Stimulated activated CD4-positive, alpha-beta T cell treated with anti-CD3 and anti-CD28 coated beads, Interleukin-1b, Interleukin-23, amount 100 ng/mL, for 48 hours (primary cell): ENCODE results near the gene STK25.

Experiments
- DNase-seq: peaks from one replicate; pipeline ENCODE4 v3.0.0-alpha.2; 2020

Gene STK25

DNA sequence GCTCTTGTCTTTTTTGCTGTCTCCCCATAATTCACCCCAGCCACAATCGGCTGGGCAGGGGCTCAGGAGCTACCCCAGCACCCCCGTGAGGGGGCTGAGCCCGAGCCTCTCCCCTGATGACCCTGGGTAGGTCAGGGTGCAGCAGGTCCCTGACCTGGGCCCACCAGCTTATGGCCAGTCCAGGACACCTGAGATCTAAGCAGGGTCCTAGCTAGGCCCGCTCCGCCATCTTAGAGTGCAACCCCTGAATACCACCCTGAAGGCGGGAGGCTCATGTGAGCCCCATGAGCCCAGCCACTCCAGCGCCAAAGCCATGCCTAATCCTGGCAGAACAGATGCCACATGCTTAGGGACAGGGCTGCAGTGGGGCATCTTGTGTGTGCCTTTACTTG is 16.2 kb downstream of the STK25 start:
- DNase-seq = no peak

DNA sequence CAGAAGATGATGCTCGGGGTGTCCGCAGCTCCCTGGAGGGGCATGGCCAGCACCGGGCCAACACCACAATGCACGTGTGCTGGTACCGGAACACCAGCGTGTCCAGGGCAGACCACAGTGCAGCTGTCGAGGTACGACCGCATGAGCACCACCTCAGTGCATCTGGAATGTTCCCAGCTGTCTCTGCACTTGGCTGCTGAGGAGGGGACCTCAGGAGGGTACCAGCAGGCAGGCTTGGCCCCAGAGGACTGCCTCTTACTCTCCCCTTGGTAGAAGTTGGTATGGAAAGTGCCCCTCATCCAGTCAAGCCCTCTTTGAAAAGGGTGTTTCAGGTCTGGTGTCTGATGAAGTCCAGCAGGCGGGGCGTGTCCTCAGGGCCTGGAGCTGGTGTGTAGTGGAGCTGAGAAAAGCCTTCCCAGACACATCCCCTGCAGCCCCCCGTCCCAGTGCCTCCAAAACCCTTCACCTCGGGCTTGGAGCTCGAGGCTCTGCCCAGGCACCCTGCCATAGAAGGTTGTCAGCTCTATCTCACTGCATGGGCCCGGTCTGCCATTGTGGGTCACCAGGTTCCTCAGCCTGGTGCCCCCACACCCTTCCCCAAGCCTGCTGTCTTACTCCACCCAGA is 16.7 kb downstream of the STK25 start:
- no peak for DNase-seq

DNA sequence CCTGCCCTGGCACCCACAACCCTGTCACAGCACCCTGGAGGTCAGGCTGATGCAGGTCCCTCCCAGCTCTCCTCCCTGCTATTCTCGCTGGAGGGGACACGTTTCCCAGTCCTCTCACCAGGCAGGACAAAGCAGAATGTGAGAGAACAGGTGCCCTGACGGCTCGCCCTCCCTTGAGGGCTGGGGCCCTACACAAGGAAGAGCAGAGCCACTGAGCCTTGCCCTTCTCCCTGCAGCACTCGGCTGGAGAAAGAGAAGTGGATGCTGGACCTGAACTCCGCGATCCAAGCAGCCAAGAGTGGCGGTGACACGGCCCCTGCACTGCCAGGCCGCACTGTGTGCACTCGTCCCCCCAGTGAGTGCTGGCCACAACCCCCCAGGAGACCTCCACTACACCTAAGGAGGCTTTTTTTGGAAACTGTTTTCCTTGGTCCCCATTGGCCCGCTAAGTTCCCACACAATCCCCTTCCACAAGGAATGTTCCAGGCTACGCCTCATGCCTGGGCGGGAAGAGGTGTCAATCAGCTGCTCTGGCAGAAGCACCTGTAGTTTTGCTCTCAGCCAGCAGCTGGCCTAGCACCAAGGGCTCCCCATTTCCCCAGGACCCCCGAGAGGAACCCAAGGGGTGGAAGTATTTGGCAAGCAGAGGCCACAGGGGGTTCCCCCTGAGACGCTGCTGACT is 17.4 kb downstream of the STK25 start:
- no peak for DNase-seq

DNA sequence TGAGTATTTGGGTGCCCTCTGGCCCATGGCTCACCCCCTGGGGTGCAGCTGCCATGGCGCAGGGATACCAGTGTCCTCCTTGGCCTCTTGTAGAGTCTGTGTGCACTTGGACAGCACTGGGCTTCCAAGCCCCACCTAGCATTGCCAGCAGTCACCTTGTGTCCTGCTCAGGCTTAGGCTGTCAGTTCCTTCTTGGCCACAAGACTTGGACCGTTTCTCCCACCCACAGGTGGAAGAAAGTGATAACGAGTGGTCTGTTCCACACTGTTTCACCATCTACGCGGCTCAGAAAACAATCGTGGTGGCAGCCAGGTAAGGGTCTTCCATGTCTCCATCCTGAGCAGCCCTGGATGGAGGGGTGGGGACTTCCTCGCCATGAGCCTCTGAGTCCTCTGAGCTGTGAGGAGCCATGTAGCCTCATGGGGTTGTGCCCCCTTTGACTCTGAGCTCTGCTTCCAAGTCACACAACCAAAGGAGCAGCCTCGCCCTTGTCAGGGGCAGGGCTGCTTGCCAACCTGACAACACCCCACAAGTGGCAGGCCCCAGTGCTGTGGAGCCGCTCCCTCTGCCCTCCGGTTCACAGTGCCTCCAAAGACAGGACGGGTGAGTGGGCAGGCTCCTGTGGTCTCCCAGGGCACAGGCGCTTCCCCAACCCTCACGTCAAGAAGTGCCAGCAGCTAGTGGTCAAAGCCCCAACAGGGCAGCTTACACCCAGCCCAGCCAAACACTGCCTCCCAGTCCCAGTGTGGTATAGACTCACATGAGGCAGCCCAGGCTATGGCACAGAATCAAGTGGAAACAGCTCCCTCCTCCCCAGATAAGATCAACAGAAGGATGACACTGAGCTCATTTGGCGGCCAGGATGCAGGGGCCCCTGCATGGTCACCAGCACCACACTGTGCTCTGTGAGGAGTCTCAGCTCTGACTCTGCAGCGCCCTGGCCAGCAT is 18.4 kb downstream of the STK25 start:
- no peak for DNase-seq

DNA sequence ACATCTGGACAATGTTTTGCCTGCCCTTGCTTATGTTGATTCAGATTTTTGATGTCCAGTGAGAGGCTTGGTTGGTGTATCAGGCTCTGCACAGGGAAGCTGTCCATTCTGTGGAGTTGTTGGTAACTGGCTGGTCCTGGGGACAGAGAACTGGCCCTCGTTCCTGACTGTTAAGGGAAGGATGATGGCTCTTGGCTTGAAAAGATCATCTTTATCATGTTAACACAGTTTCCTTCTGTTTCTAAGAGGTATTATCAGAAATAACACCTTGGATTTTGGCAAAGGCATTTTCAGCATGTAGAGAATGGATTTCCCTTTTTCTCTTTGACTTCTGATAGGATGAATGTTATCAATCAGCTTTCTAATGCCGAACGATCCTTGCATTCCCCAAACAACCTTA is 19.3 kb downstream of the STK25 start:
- DNase-seq = no peak

DNA sequence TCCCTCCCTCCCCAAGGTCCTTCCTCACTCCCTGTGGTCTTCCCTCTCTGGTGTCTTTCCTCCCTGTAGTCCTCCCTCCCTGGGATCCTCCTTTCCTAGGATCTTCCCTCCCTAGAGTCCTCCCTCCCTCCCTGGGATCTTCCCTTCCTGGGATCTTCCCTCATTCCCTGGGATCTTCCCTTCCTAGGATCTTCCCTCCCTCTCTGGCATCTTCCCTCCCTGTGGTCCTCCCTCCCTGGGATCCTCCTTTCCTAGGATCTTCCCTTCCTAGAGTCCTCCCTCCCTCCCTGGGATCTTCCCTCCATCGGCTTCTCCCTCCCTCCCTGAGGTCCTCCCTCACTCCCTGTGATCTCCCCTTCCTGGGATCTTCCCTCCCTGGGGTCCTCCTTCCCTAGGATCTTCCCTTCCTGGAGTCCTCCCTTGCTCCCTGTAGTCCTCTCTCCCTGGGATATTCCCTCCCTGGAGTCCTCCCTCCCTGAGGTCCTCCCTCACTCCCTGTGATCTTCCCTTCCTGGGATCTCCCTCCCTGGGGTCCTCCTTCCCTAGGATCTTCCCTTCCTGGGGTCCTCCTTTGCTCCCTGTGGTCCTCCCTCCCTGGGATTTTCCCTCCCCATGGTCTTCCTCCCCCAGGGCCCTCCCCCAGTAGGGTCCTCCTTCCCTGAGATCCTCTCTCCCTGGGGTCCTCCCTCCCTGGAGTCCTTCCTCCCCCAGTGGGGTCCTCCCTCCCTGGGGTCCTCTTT is 23.0 kb downstream of the STK25 start:
- no peak for DNase-seq

DNA sequence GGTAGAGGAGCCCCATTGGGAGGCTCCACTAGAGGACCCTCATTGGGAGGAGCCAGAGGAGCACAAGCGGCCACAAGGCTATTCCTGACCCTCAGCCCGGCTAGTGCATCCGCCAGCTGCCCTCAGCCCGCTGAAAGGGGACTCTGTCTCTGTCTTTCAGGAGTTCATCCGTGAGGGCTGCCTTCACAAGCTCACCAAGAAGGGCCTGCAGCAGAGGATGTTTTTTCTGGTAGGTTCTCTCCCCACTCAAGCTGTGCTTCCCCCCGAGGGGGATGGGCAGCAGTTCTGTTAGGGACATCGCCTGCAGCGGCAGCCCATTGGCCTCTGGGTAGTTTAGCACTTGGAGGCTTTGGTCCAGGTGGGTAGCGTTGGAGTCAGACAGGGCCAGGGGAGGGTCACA is 25.1 kb downstream of the STK25 start:
- DNase-seq = no peak

DNA sequence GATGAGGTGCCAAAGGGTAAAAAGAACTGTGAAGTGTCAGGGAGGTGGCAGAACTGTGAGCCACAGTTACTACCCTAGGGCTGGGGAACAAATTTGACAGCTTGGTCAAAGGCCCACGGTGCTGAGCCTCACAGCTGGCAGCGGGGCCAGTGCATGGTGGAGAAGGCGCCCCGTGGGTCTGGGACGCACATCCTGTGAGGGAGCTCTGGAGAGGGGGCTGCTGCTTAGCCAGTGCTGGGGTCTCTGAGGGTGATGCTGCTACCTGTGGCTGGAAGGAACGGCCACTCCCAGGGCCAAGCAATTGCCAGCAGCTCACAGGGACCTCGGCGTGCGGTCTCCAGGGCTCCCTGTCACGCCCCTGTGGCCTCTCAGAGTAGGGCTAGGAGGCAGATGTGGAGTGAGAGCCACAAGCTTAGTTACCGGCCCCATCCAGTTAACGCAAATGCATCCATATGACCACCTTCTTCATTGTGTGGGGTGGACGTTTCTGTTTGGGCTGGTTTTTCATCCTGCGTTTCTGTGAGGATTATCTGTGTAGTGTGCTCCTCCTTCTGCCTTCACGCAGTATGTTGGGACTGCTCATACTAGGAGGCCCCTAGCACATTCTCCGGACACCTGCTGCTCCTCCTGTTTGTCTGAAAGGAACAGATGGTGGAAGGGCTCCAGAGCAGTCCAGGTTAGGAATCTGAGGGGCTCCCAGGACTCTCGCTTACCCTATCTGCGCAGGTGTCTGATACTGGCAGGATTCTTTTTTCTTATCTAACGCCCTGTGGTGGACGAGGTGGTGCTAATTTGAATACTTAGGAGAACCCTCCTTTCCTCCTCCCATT is 26.0 kb downstream of the STK25 start:
- DNase-seq = no peak

DNA sequence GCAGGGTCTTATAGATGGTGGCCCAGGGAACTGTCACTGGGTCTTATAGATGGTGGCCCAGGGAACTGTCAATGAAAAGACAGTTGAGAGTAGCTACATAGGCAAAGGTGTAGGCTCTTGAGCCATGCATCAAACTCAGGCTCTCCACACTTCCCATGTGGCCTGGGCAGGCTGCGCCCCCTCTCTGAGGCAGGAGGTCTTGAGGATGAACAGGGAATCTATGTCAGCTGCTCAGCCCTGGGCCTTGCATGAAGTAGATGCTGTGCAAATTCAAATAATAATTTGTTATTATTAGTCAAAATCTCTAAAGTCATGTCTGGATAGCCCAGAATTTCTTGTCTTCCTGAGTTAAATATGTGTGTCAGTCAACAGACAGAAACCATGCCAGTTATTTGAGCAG is 26.7 kb downstream of the STK25 start:
- no peak for DNase-seq

DNA sequence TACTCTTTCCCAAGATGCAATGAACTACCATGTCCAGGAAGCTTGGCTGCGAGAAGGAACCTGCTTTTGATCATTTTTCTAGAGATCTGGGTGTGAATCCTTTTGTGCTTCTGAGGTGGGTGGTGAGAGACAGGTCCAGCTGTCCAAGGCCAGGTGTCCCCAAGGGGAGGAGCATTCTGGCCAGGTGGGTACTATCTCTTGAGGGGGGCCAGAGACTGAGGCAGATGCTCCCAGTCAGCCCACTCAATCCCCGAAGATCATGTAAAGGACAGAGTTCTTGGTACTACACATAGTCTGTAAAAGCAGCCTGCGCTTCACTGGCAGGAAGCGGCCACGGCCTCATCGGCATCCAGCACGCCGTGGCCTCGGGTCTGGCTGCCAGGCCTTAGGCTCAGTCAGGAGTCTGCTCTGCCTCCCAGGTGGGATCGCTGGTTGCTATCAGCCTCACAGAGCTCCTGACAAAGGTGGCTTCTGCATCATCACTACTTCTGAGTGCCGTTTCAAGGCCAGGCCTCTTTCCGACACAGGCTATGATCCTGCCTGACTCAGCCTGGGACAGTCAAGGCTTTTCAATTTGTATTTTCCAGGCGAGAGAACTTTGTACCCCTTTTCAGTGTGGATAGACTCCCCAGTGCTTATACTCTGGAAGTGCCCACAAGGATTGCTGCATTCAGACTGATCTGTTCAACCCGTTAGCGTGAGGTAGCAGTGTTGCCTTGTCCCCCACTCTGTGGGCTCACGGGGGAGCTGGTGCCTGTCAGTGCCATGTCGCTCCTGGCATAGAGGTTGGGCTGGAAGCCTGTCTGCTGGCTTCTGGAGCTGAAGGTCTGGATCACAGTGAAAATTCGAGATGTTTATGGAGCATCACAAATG is 29.1 kb downstream of the STK25 start:
- DNase-seq = no peak

DNA sequence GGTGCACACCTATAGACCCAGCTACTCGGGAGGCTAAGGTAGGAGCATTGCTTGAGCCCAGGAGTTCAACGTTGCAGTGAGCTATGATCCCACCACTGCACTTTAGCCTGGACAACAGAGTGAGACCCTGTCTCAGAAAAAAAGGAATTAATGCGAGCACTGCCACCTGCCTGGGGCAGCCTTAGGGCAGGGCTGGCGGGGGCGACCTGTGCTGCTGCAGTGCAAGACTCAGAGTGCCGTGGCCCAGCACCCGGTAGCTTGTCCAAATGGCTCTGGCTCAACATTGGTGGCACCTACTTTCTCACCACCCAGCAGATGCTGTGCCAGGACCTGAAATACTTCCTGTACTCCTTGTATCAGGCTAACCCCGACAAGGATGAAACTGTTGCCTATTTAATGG is 30.2 kb downstream of the STK25 start:
- DNase-seq = no peak

DNA sequence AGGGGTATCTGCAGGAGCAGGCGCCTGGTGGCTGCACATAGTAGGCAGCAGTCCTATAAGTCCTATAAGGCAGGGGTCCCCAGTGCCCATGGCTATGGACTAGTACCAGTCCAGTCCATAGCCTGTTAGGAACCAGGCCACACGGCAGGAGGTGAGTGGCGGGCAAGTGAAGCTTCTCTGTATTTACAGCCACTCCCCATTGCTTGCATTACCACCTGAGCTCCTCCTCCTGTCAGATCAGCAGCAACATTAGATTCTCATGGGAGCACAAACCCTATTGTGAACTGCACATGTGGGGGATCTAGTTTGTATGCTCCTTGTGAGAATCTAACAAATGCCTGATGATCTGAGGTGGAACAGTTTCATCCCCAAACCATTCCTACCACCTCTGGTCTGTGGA is 33.1 kb downstream of the STK25 start:
- no peak for DNase-seq

DNA sequence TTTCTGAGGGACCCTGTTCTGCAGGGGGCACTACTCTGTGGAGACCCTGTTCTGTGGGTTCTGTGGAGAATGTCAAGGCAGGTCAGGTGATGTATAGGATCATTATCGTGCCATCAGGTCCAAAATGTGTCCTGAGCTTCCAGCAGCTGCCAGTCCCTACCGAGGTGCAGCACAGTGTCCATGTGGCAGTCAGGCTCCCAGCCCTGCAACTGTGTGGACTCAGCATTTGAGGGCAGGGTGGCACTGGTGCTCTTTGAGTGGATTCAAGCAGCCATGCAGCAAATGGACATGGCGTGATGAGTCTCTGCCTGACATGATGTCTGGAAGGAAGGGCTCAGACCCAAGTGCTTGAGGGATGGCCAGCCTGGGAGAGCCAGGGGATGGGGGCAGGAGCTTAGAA is 35.0 kb downstream of the STK25 start:
- DNase-seq = no peak

DNA sequence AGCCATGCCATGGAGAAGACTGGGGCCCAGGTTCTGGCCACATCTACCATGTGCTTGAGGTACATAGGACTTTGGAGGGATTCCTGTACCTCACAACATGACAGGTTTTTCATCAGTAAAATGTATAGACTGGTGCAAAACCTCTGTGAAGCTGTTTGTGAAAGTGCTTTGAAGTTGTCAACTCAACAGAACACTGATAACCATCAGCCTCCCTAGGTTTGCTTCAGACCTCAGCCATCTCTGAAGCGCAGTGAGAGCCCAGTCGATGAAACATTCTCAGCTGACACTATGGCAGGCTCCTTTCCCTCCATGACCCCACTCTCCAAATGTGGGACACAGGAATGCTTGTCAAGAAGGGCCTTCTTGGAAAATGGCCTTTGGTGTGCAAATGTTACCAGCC is 38.6 kb downstream of the STK25 start:
- no peak for DNase-seq

DNA sequence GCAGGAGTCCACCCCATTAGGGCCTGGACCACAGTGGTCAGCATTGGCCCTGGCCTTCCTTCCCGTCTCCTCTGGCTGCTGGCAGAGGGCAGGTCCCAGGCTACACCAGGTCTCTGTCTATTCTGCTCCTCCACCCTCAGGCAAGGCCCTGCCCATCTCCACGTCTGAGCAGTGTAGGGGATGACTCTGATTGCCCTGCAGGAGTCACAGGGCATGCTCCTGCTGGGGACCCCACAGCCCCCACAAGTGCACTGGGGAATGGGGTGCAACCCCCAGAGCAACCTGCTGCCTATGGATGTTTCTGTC is 40.0 kb downstream of the STK25 start:
- DNase-seq = no peak

DNA sequence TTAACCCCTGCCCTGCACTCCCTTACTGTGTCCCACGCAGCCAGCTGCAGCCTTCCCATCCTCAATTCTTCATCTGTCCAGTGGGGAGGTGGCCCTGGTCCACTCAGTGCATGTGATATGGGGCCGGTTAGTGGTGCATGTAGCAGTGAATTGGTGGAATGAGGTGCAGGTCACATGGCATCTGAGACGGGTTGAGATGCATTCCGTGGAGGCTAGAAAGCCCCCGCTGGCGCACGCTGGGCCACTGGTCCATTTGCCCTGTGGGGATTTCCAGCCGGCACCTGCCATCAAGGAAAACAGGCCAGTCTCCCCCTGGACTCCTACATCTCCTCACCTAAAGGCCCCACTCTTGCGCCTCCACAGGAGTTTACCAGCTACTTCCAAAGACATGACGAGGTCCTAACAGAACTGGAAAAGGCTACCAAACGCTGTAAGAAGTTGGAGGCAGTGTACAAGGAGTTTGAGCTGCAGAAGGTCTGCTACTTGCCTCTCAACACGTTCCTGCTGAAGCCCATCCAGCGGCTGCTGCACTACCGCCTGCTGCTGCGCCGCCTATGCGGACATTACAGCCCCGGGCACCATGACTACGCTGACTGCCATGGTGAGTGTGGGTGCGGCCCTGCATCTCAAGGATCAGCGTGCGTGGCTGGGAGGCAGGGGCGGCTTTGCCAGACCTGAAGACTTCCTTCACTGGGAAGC is 40.5 kb downstream of the STK25 start:
- no peak for DNase-seq

DNA sequence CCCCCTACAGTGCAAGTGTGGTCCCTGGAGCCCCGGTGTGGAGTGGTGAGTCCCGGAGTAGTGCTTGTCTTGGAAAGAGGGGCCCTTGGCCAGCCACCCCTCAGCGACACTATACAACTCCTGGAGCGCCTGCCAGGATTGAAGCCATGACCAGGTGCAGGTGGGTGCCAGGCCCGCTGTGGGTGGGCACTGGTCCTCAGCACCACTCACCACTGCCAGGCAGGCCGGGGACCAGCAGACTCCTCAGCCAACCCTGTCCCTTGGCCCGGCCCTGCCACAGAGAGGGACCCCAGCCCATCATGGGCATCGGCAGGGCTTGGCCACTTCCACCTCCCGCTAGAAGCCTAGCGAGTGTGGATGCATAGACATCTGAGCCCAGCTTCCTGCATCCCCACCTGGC is 42.2 kb downstream of the STK25 start:
- no peak for DNase-seq

DNA sequence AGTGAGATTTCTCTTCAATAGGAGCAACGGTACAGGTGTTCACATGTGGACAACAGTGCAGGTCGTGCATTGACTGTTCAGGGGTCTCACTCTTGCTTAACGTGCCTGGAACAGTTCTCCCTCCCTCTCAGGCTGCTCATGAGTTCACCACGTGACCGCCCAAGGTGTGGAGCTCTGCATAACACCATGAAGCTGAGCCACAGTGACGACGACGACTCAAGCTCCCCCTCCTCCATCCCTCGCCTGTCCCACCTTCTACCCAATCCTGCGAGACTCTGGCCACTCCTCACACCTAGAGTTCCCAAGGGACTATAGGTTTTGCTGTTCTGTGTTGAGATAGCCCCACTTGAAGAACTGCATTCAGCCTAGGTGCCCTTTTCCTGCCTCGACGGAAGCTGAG is 42.8 kb downstream of the STK25 start:
- DNase-seq = no peak

DNA sequence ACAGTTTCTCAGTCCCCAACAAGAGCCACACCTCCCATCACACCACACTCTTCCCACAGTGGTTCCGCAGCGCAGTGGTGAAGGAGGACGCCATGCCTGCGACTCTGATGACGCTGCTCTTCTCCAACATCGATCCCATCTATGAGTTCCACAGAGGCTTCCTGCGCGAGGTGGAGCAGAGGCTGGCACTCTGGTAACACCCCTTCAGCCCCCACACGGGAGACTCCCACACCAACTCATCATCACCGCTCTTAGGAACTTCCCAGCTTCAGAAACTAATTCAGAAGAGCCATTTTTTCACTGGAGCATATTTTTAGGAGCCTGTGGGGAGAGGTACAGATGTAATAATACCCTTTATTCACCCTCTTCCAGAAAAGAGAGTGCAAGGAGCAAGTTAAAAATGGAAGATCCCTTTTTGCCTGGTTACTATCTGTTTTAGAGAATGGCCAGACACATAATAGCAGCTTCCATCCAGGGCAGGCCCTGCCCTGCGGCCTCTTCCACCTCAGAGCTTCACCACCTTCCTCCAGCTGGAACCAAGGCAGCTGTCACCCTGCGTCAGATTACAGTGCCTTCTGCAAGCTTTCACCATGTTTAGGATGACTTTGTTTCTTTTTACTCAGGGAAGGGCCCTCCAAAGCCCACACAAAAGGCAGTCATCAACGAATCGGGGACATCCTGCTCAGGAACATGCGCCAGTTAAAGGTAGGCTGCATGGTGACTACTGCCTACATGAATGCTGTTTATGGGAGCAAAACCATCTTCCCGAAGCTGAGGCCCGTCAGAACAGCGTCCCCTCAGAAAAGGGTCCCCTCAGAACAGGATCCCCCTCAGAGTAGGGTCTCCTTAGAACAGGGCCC is 44.9 kb downstream of the STK25 start:
- no peak for DNase-seq
